Epithelial cell of esophagus (primary cell): ENCODE measurements around the gene F8.
"Not testable (repeated sequence)": the region's sequence is repeated elsewhere in the genome, so short reads cannot be mapped to it uniquely, and the experiment has no call there.

Experiments used
- DNase-seq: peaks from one replicate; pipeline ENCODE4 v3.0.0; 2010; ENCODE audit warnings: low read depth
- H3K4me3 ChIP-seq: 2 replicates; pipeline ENCODE4 v1.5.1; 2011; ENCODE audit warnings: mild to moderate bottlenecking, low read length, control low read depth
- CTCF ChIP-seq: IDR thresholded peaks from 2 replicates; pipeline ENCODE4 v1.5.1; 2011; ENCODE audit warnings: low read depth, mild to moderate bottlenecking, low read length, control low read depth, inconsistent platforms; ENCODE audit not compliant: insufficient read depth; ENCODE audit errors: missing control alignments

Gene F8

GRCh38 chrX:154900323-154900722 lies 122.2 kb downstream of the F8 start:
- TF ChIP-seq CTCF = no peak
- DNase-seq = no peak
- H3K4me3 ChIP-seq = no peak overlapping the region

- no peak overlapping the region for H3K4me3 ChIP-seq
- DNase-seq = no peak
- TF ChIP-seq CTCF = no peak
Measured at GRCh38 chrX:154892296-154892695, 130.2 kb downstream of the F8 start.

- H3K4me3 ChIP-seq = no peak overlapping the region
- no peak for DNase-seq
- no peak for TF ChIP-seq CTCF
Measured at GRCh38 chrX:154890990-154891639, 131.4 kb downstream of the F8 start.

GRCh38 chrX:154886789-154887221 lies 135.7 kb downstream of the F8 start:
- not testable (repeated sequence) for H3K4me3 ChIP-seq, DNase-seq

GRCh38 chrX:154886069-154886788 lies 136.3 kb downstream of the F8 start, which contains the start of gene F8A1:
F8A1 (plus strand) TSS chrX:154886355; CDS start chrX:154886375, 20 bp downstream.
- DNase-seq, H3K4me3 ChIP-seq: not testable (repeated sequence)

- DNase-seq, H3K4me3 ChIP-seq: not testable (repeated sequence)
Measured at GRCh38 chrX:154885549-154885948, 137.0 kb downstream of the F8 start.

GRCh38 chrX:154885057-154885456 lies 137.5 kb downstream of the F8 start:
- not testable (repeated sequence) for H3K4me3 ChIP-seq, DNase-seq

GRCh38 chrX:154884069-154884468 lies 138.5 kb downstream of the F8 start:
- DNase-seq, H3K4me3 ChIP-seq: not testable (repeated sequence)

GRCh38 chrX:154873329-154873728 lies 149.2 kb downstream of the F8 start:
- DNase-seq = no peak
- no peak overlapping the region for H3K4me3 ChIP-seq
- no peak for TF ChIP-seq CTCF

GRCh38 chrX:154868522-154868921 lies 154.0 kb downstream of the F8 start:
- not testable (repeated sequence) for H3K4me3 ChIP-seq

More at GRCh38 chrX:154868522-154868921, 154.0 kb downstream of the F8 start:
- not testable (repeated sequence) for DNase-seq
